ENCODE results near the gene CNOT6.
"Not testable (repeated sequence)": the region's sequence is repeated elsewhere in the genome, so short reads cannot be mapped to it uniquely, and the experiment has no call there.

Gene CNOT6

GRCh38 chr5:180522330-180522729 is 28.2 kb downstream of the CNOT6 start:
- no peak for DNase-seq

GRCh38 chr5:180523629-180524466 is 29.7 kb downstream of the CNOT6 start:
- DNase-seq, result no peak

- no peak for DNase-seq
These were observed 31.2 kb downstream of the CNOT6 start for GRCh38 chr5:180525399-180525798.

GRCh38 chr5:180526269-180526668 is 32.1 kb downstream of the CNOT6 start:
- no peak for DNase-seq

- DNase-seq, result no peak
These were observed 33.5 kb downstream of the CNOT6 start for GRCh38 chr5:180527659-180528058.

- not testable (repeated sequence) for DNase-seq
These were observed 36.9 kb downstream of the CNOT6 start for GRCh38 chr5:180531036-180531585.

GRCh38 chr5:180532268-180532667 is 38.1 kb downstream of the CNOT6 start:
- DNase-seq, result no peak

- DNase-seq, result no peak
These were observed 39.7 kb downstream of the CNOT6 start for GRCh38 chr5:180533845-180534244.

- no peak for DNase-seq
These were observed 41.4 kb downstream of the CNOT6 start for GRCh38 chr5:180535573-180535972.

GRCh38 chr5:180540050-180540694 is 46.0 kb downstream of the CNOT6 start:
- no peak for DNase-seq

- no peak for DNase-seq
These were observed 47.5 kb downstream of the CNOT6 start for GRCh38 chr5:180541710-180542109.

- DNase-seq, result no peak
These were observed 51.1 kb downstream of the CNOT6 start for GRCh38 chr5:180545248-180545647.

- DNase-seq, result no peak
These were observed 54.4 kb downstream of the CNOT6 start for GRCh38 chr5:180548563-180548962.

GRCh38 chr5:180553530-180553929 is 59.4 kb downstream of the CNOT6 start:
- DNase-seq, result no peak

- no peak for DNase-seq
These were observed 61.2 kb downstream of the CNOT6 start for GRCh38 chr5:180555168-180555921.

- DNase-seq, result no peak
These were observed 63.1 kb downstream of the CNOT6 start for GRCh38 chr5:180557217-180557809.

- DNase-seq, result no peak
These were observed 64.1 kb downstream of the CNOT6 start for GRCh38 chr5:180558232-180558631.

- DNase-seq, result no peak
These were observed 69.8 kb downstream of the CNOT6 start for GRCh38 chr5:180563994-180564393.

- no peak for DNase-seq
These were observed 74.7 kb downstream of the CNOT6 start for GRCh38 chr5:180568914-180569313.

GRCh38 chr5:180575571-180575970 is 81.4 kb downstream of the CNOT6 start:
- DNase-seq, result no peak

GRCh38 chr5:180580681-180581080 is 86.5 kb downstream of the CNOT6 start:
- DNase-seq, result no peak

GRCh38 chr5:180583738-180584137 is 89.6 kb downstream of the CNOT6 start:
- DNase-seq, result no peak

GRCh38 chr5:180586204-180586603 is 92.0 kb downstream of the CNOT6 start:
- DNase-seq, result no peak
